Endothelial cell of umbilical vein (primary cell): ENCODE measurements around the gene DHRS12. TPM values are rescaled to one million over a fixed set of nuclear protein-coding genes. Genes with fewer than 3 reads are reported as not detected.

Experiments
- BruUV-seq: library from RNA; stranded (reverse); fragments of 400-500 nt; replicated peaks from 2 replicates; lab custom pipeline; 2021; lab: Mats Ljungman, UMichigan
- CTCF ChIA-PET: fragments of 300-600, 350-600 bp; sonication (Branson Sonifier 250); formaldehyde crosslinking; loops from one replicate; lab custom pipeline; 2021; ENCODE audit warnings: antibody characterized with exemption, inconsistent platforms; lab: Charles Lee
- POLR2A ChIA-PET: fragments of 300-600, 350-600 bp; sonication (Branson Sonifier 250); formaldehyde crosslinking; loops from one replicate; lab custom pipeline; 2021; ENCODE audit warnings: antibody characterized with exemption, inconsistent platforms; lab: Charles Lee
- DNase-seq: peaks from one replicate; pipeline ENCODE4 v3.0.0-alpha.2; 2011; ENCODE audit warnings: low read depth, low spot score
- FAIRE-seq: peaks from 2 replicates; lab custom pipeline; 2011; peaks lifted over from hg19 to GRCh38; lab: Jason Lieb, UNC
- H2AFZ ChIP-seq: 2 replicates; pipeline ENCODE4 v1.6.0; 2012; ENCODE audit warnings: low read depth, low read length, control low read depth, inconsistent platforms
- H3K27ac ChIP-seq: 2 replicates; pipeline ENCODE4 v1.5.1; 2011; ENCODE audit warnings: low read depth, mild to moderate bottlenecking, control low read depth, low read length, moderate library complexity; ENCODE audit not compliant: insufficient read depth
- H3K27me3 ChIP-seq, 2 experiments: 2 replicates each; pipeline versions ENCODE4 v1.6.0 to v1.6.1; 2011; ENCODE audit warnings: low read length in 2 of 2, mixed read lengths in 1 of 2; ENCODE audit not compliant: control insufficient read depth in 2 of 2, insufficient read depth in 2 of 2
- H3K36me3 ChIP-seq, 2 experiments: 2 replicates in 1 of 2; 3 replicates in 1 of 2; pipeline ENCODE4 v1.5.1; 2011; ENCODE audit warnings: low read length in 2 of 2, mild to moderate bottlenecking in 1 of 2, moderate library complexity in 1 of 2; ENCODE audit not compliant: control insufficient read depth in 2 of 2, insufficient read depth in 2 of 2; ENCODE audit errors: extremely low read depth in 1 of 2
- H3K4me1 ChIP-seq: 3 replicates; pipeline ENCODE4 v1.5.1; 2011; ENCODE audit warnings: mild to moderate bottlenecking, low read length; ENCODE audit not compliant: control insufficient read depth, insufficient read depth; ENCODE audit errors: extremely low read depth
- H3K4me2 ChIP-seq: 2 replicates; pipeline ENCODE4 v1.6.1; 2011; ENCODE audit warnings: low read length, control low read depth, mixed read lengths; ENCODE audit not compliant: insufficient read depth
- H3K4me3 ChIP-seq, 3 experiments: fragments of 200-600 bp in 1 of 3; sonication (generic), shearing (Covaris generic) in 1 of 3; replicated peaks in 1 of 3; 2 replicates each; pipeline ENCODE4 v1.5.1; 2011 to 2016; ENCODE audit warnings: control low read depth in 3 of 3, low read length in 3 of 3, mild to moderate bottlenecking in 2 of 3, inconsistent platforms in 1 of 3, low read depth in 1 of 3, moderate library complexity in 1 of 3; ENCODE audit not compliant: insufficient read depth in 1 of 3
- H3K79me2 ChIP-seq: 2 replicates; pipeline ENCODE4 v1.6.0; 2012; ENCODE audit warnings: low read length, inconsistent platforms; ENCODE audit not compliant: control insufficient read depth, insufficient read depth
- H3K9ac ChIP-seq: replicated peaks from 2 replicates; pipeline ENCODE3; 2011; ENCODE audit warnings: low read length, control low read depth; ENCODE audit not compliant: insufficient read depth; ENCODE audit errors: extremely low read depth
- H3K9me1 ChIP-seq: replicated peaks from 3 replicates; pipeline ENCODE4 v1.6.0; 2011; ENCODE audit warnings: mild to moderate bottlenecking, low read length; ENCODE audit not compliant: control insufficient read depth, insufficient read depth; ENCODE audit errors: extremely low read depth
- H3K9me3 ChIP-seq: replicated peaks from 2 replicates; pipeline ENCODE4 v1.5.1; 2012; ENCODE audit warnings: low read length, inconsistent platforms; ENCODE audit not compliant: control insufficient read depth, insufficient read depth
- H4K20me1 ChIP-seq: replicated peaks from 2 replicates; pipeline ENCODE3; 2011; ENCODE audit warnings: mild to moderate bottlenecking, low read length; ENCODE audit not compliant: control insufficient read depth, insufficient read depth; ENCODE audit errors: extremely low read depth
- CTCF ChIP-seq, 2 donors: IDR thresholded peaks; 1 replicate in 1 of 2; 2 replicates in 1 of 2; pipeline ENCODE4 v1.5.1; 2011; ENCODE audit warnings: low read length in 2 of 2, mild to moderate bottlenecking in 2 of 2, moderate library complexity in 2 of 2, control low read depth in 1 of 2, inconsistent platforms in 1 of 2, low read depth in 1 of 2; ENCODE audit not compliant: insufficient read depth in 1 of 2; ENCODE audit errors: extremely low read depth in 1 of 2
- EZH2 ChIP-seq: IDR thresholded peaks from 2 replicates; pipeline ENCODE4 v1.6.1; 2012; ENCODE audit warnings: borderline replicate concordance, low read depth, mild to moderate bottlenecking, moderate library complexity, low read length, inconsistent platforms; ENCODE audit not compliant: severe bottlenecking
- MYC ChIP-seq: IDR thresholded peaks from one replicate; pipeline ENCODE4 v1.6.1; 2011; ENCODE audit warnings: mild to moderate bottlenecking, low read depth, low read length
- POLR2AphosphoS5 ChIP-seq: IDR thresholded peaks from 2 replicates; pipeline ENCODE4 v1.6.1; 2012; ENCODE audit warnings: low read depth, mild to moderate bottlenecking, control low read depth, low read length, moderate library complexity; ENCODE audit not compliant: insufficient read depth
- dilution Hi-C: fragments of 300-500 bp; cut with MboI; formaldehyde crosslinking; loops from one replicate; pipeline ENCODE4 v1.15.0; 2019; ENCODE audit warnings: low sequenced_read_pairs; ENCODE audit not compliant: extremely low pct_ligation_motif_present
- intact Hi-C: fragments of 100-400 bp; cut with micrococcal nuclease; formaldehyde crosslinking; loops from one replicate; pipeline ENCODE4 v1.10.0; 2022
- polyA plus RNA-seq, 4 experiments: library from polyadenylated mRNA; depleted of rRNA in 3 of 4; stranded (reverse) in 3 of 4; unstranded in 1 of 4; fragments of >200 nt; gene quantifications; 2 replicates each; pipeline versions ENCODE4 v1.2.1 to v1.2.3, GENCODE V29; 2011 to 2012; ENCODE audit warnings: missing spikeins in 1 of 4
- total RNA-seq: library from RNA; stranded (reverse); gene quantifications from 2 replicates; pipeline ENCODE4 v1.2.3, GENCODE V29; 2021

DHRS12 gene
- total and polyA plus RNA-seq, 2 donors (not counting 3 experiments of a cell fraction or from before 2014, with no cell fraction given), result 8.9 to 9.1 TPM

- ChIA-PET POLR2A (no interaction called here), CTCF (interaction anchor here (1.6 kb wide), 1 partner anchor 83 kb away, joined by 3 read pairs; no protein-coding TSS in a partner anchor)
- Histone ChIP-seq H3K9me1 (no peaks in the 10 kb centered on the region), H3K4me1 (peaks cover 14% of the 10 kb centered on the region), H3K4me2 (no peak overlapping the region), H3K36me3 (no peaks in the 10 kb centered on the region), H3K9me3 (no peaks in the 10 kb centered on the region), H3K4me3 (no peak overlapping the region), H3K79me2 (no peaks in the 10 kb centered on the region), H4K20me1 (no peaks in the 10 kb centered on the region), H2AFZ (no peak overlapping the region), H3K9ac (no peak overlapping the region), H3K27me3 (no peaks in the 10 kb centered on the region), H3K27ac (no peak overlapping the region)
- no peak for FAIRE-seq
- intact Hi-C loops (loop anchor here (5.0 kb wide), 1 partner anchor 145 kb away; the partner anchor contains the start of gene WDFY2), dilution Hi-C loops (no loop called here)
- no TSS peak for BruUV-seq
- no peak for TF ChIP-seq EZH2
- no peak for TF ChIP-seq MYC
- TF ChIP-seq POLR2AphosphoS5, result no peak
- TF ChIP-seq CTCF (IDR thresholded peaks at IDR 0.05; ENCODE audit: extremely low read depth in 1 of 2, insufficient read depth in 1 of 2, low read depth in 1 of 2, low read length in 2 of 2), result no peak
- DNase-seq, result no peak
Measured at GRCh38 chr13:51727634-51728274, 76.2 kb downstream of the DHRS12 start.
